ENCODE results near the gene DDR1. TPM values are rescaled to one million over a fixed set of nuclear protein-coding genes. Genes with fewer than 3 reads are reported as not detected.

The DDR1 gene
- total RNA-seq, 1 experiment from 2014 or later: 0.15 TPM

GRCh38 chr6:30888816-30889495 is 4.6 kb downstream of the DDR1 start:
- H3K4me1 ChIP-seq (ENCODE audit: low read length): peaks cover 11% of the 10 kb centered on the region
- no peaks in the 10 kb centered on the region for H4K20me1 ChIP-seq (ENCODE audit: insufficient read depth, low read depth, low read length)
- no peak overlapping the region for H3K27ac ChIP-seq (ENCODE audit: low read length)
- no peaks in the 10 kb centered on the region for H3K9me3 ChIP-seq (ENCODE audit: low read length)
- DNase-seq: no peak
- H3K79me2 ChIP-seq (ENCODE audit: low read length): no peaks in the 10 kb centered on the region
- H3K9me2 ChIP-seq (replicated peaks; ENCODE audit: insufficient read depth, low read length): no peaks in the 10 kb centered on the region
- H2AFZ ChIP-seq (ENCODE audit: low read length): no peak overlapping the region
- H3K4me2 ChIP-seq (ENCODE audit: low read depth, low read length, poor library complexity, severe bottlenecking): no peak overlapping the region
- H3K9ac ChIP-seq (ENCODE audit: low read length): no peak overlapping the region
- H3K36me3 ChIP-seq (ENCODE audit: insufficient read depth, low read length): no peaks in the 10 kb centered on the region
- no peaks in the 10 kb centered on the region for H3K27me3 ChIP-seq (ENCODE audit: low read length)
- no peak overlapping the region for H3K4me3 ChIP-seq (ENCODE audit: low read length)

GRCh38 chr6:30889496-30889885 is 5.2 kb downstream of the DDR1 start:
- no peaks in the 10 kb centered on the region for H4K20me1 ChIP-seq (ENCODE audit: insufficient read depth, low read depth, low read length)
- H3K9ac ChIP-seq (ENCODE audit: low read length): no peak overlapping the region
- H3K9me3 ChIP-seq (ENCODE audit: low read length): no peaks in the 10 kb centered on the region
- H2AFZ ChIP-seq (ENCODE audit: low read length): no peak overlapping the region
- no peak for DNase-seq
- H3K4me3 ChIP-seq (ENCODE audit: low read length): no peak overlapping the region
- no peaks in the 10 kb centered on the region for H3K79me2 ChIP-seq (ENCODE audit: low read length)
- H3K4me2 ChIP-seq (ENCODE audit: low read depth, low read length, poor library complexity, severe bottlenecking): no peak overlapping the region
- H3K27me3 ChIP-seq (ENCODE audit: low read length): no peaks in the 10 kb centered on the region
- no peaks in the 10 kb centered on the region for H3K36me3 ChIP-seq (ENCODE audit: insufficient read depth, low read length)
- no peaks in the 10 kb centered on the region for H3K9me2 ChIP-seq (replicated peaks; ENCODE audit: insufficient read depth, low read length)
- no peak overlapping the region for H3K27ac ChIP-seq (ENCODE audit: low read length)
- H3K4me1 ChIP-seq (ENCODE audit: low read length): peaks cover 7% of the 10 kb centered on the region

- no peak overlapping the region for H3K9ac ChIP-seq (ENCODE audit: low read length)
- H3K79me2 ChIP-seq (ENCODE audit: low read length): no peaks in the 10 kb centered on the region
- no peaks in the 10 kb centered on the region for H3K9me3 ChIP-seq (ENCODE audit: low read length)
- no peak overlapping the region for H3K4me3 ChIP-seq (ENCODE audit: low read length)
- no peaks in the 10 kb centered on the region for H3K36me3 ChIP-seq (ENCODE audit: insufficient read depth, low read length)
- no peak overlapping the region for H2AFZ ChIP-seq (ENCODE audit: low read length)
- H3K9me2 ChIP-seq (replicated peaks; ENCODE audit: insufficient read depth, low read length): no peaks in the 10 kb centered on the region
- H3K27ac ChIP-seq (ENCODE audit: low read length): no peak overlapping the region
- no peaks in the 10 kb centered on the region for H3K27me3 ChIP-seq (ENCODE audit: low read length)
- no peak overlapping the region for H3K4me2 ChIP-seq (ENCODE audit: low read depth, low read length, poor library complexity, severe bottlenecking)
- no peak for DNase-seq
- no peaks in the 10 kb centered on the region for H4K20me1 ChIP-seq (ENCODE audit: insufficient read depth, low read depth, low read length)
- peaks cover 1% of the 10 kb centered on the region for H3K4me1 ChIP-seq (ENCODE audit: low read length)
Measured at GRCh38 chr6:30889921-30890645, 5.8 kb downstream of the DDR1 start.

- Histone ChIP-seq H3K36me3 (ENCODE audit: insufficient read depth, low read length) (no peaks in the 10 kb centered on the region), H3K79me2 (ENCODE audit: low read length) (no peaks in the 10 kb centered on the region), H3K27me3 (ENCODE audit: low read length) (no peaks in the 10 kb centered on the region), H3K9me3 (ENCODE audit: low read length) (no peaks in the 10 kb centered on the region), H2AFZ (ENCODE audit: low read length) (no peak overlapping the region), H3K4me2 (ENCODE audit: low read depth, low read length, poor library complexity, severe bottlenecking) (no peak overlapping the region), H3K9ac (ENCODE audit: low read length) (no peak overlapping the region), H3K9me2 (replicated peaks; ENCODE audit: insufficient read depth, low read length) (no peaks in the 10 kb centered on the region), H4K20me1 (ENCODE audit: insufficient read depth, low read depth, low read length) (no peaks in the 10 kb centered on the region), H3K4me1 (ENCODE audit: low read length) (no peaks in the 10 kb centered on the region), H3K27ac (ENCODE audit: low read length) (no peak overlapping the region), H3K4me3 (ENCODE audit: low read length) (no peak overlapping the region)
- DNase-seq: no peak
Measured at GRCh38 chr6:30890646-30891449, 6.5 kb downstream of the DDR1 start.

DNA sequence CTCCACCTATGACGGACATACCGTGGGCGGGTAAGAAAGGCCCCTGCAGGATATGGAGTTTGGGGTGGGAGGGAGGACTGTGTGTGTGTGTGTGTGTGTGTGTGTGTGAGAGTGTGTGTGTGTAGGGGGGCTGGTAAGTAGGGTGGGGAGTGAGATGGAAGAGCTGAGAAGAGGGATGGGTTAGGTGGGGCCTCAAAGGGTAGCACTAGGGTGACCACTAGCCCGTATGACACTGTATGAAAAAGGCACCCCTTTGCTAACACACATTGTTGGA is 7.1 kb downstream of the DDR1 start:
- H3K79me2 ChIP-seq (ENCODE audit: low read length): no peaks in the 10 kb centered on the region
- no peaks in the 10 kb centered on the region for H3K27me3 ChIP-seq (ENCODE audit: low read length)
- H4K20me1 ChIP-seq (ENCODE audit: insufficient read depth, low read depth, low read length): no peaks in the 10 kb centered on the region
- no peaks in the 10 kb centered on the region for H3K9me3 ChIP-seq (ENCODE audit: low read length)
- H3K9ac ChIP-seq (ENCODE audit: low read length): no peak overlapping the region
- DNase-seq: no peak
- H3K9me2 ChIP-seq (replicated peaks; ENCODE audit: insufficient read depth, low read length): no peaks in the 10 kb centered on the region
- no peak overlapping the region for H3K27ac ChIP-seq (ENCODE audit: low read length)
- H2AFZ ChIP-seq (ENCODE audit: low read length): no peak overlapping the region
- no peaks in the 10 kb centered on the region for H3K4me1 ChIP-seq (ENCODE audit: low read length)
- no peak overlapping the region for H3K4me2 ChIP-seq (ENCODE audit: low read depth, low read length, poor library complexity, severe bottlenecking)
- no peak overlapping the region for H3K4me3 ChIP-seq (ENCODE audit: low read length)
- H3K36me3 ChIP-seq (ENCODE audit: insufficient read depth, low read length): no peaks in the 10 kb centered on the region

DNA sequence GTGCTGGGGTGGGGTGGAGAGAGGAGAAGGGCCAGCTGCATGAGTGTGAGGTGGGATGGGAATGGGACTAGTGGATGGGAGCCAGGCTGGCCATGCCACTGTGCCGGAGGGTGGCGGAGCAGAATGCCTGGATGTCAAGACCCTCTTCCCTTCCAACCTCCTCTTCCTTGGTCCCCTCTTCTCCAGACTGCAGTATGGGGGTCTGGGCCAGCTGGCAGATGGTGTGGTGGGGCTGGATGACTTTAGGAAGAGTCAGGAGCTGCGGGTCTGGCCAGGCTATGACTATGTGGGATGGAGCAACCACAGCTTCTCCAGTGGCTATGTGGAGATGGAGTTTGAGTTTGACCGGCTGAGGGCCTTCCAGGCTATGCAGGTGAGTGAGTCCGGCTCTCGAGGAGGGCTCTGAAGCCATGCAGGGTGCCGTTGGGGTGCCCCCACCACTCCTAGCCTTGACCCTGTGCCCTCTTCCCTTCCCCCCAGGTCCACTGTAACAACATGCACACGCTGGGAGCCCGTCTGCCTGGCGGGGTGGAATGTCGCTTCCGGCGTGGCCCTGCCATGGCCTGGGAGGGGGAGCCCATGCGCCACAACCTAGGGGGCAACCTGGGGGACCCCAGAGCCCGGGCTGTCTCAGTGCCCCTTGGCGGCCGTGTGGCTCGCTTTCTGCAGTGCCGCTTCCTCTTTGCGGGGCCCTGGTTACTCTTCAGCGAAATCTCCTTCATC is 7.7 kb downstream of the DDR1 start:
- H3K9me3 ChIP-seq (ENCODE audit: low read length): no peaks in the 10 kb centered on the region
- DNase-seq: no peak
- no peak overlapping the region for H2AFZ ChIP-seq (ENCODE audit: low read length)
- H4K20me1 ChIP-seq (ENCODE audit: insufficient read depth, low read depth, low read length): no peaks in the 10 kb centered on the region
- H3K27ac ChIP-seq (ENCODE audit: low read length): no peak overlapping the region
- no peaks in the 10 kb centered on the region for H3K4me1 ChIP-seq (ENCODE audit: low read length)
- no peak overlapping the region for H3K4me2 ChIP-seq (ENCODE audit: low read depth, low read length, poor library complexity, severe bottlenecking)
- H3K9me2 ChIP-seq (replicated peaks; ENCODE audit: insufficient read depth, low read length): no peaks in the 10 kb centered on the region
- H3K9ac ChIP-seq (ENCODE audit: low read length): no peak overlapping the region
- H3K79me2 ChIP-seq (ENCODE audit: low read length): no peaks in the 10 kb centered on the region
- H3K4me3 ChIP-seq (ENCODE audit: low read length): no peak overlapping the region
- H3K36me3 ChIP-seq (ENCODE audit: insufficient read depth, low read length): no peaks in the 10 kb centered on the region
- H3K27me3 ChIP-seq (ENCODE audit: low read length): no peaks in the 10 kb centered on the region

- Histone ChIP-seq H3K4me1 (ENCODE audit: low read length) (no peaks in the 10 kb centered on the region), H4K20me1 (ENCODE audit: insufficient read depth, low read depth, low read length) (no peaks in the 10 kb centered on the region), H3K4me3 (ENCODE audit: low read length) (no peak overlapping the region), H3K79me2 (ENCODE audit: low read length) (no peaks in the 10 kb centered on the region), H3K27ac (ENCODE audit: low read length) (no peak overlapping the region), H3K9me2 (replicated peaks; ENCODE audit: insufficient read depth, low read length) (no peaks in the 10 kb centered on the region), H3K4me2 (ENCODE audit: low read depth, low read length, poor library complexity, severe bottlenecking) (no peak overlapping the region), H3K36me3 (ENCODE audit: insufficient read depth, low read length) (no peaks in the 10 kb centered on the region), H3K9me3 (ENCODE audit: low read length) (no peaks in the 10 kb centered on the region), H3K27me3 (ENCODE audit: low read length) (no peaks in the 10 kb centered on the region), H2AFZ (ENCODE audit: low read length) (no peak overlapping the region), H3K9ac (ENCODE audit: low read length) (no peak overlapping the region)
- DNase-seq: no peak
Measured at GRCh38 chr6:30893001-30893591, 8.8 kb downstream of the DDR1 start.

DNA sequence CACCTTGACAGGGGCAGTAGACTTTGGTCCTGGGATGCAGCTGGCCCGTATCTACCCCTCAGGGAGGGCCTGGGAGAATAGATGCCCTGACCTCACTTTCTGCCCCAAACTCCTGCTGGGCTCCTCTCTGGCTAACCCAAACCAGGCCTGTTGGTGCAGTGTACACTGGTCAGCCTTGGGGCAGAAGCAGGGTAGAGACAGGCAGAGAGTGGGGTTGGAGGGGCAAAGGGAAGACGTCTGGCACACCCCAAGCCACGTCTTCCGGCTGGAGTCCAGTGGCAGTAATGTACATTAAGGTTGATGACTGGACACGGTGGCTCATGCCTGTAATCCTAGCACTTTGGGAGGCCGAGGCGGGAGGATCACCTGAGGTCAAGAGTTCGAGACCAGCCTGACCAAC is 9.3 kb downstream of the DDR1 start:
- H3K79me2 ChIP-seq (ENCODE audit: low read length): no peaks in the 10 kb centered on the region
- H4K20me1 ChIP-seq (ENCODE audit: insufficient read depth, low read depth, low read length): no peaks in the 10 kb centered on the region
- H3K9ac ChIP-seq (ENCODE audit: low read length): no peak overlapping the region
- no peaks in the 10 kb centered on the region for H3K27me3 ChIP-seq (ENCODE audit: low read length)
- no peak overlapping the region for H3K4me2 ChIP-seq (ENCODE audit: low read depth, low read length, poor library complexity, severe bottlenecking)
- no peak overlapping the region for H2AFZ ChIP-seq (ENCODE audit: low read length)
- no peaks in the 10 kb centered on the region for H3K9me3 ChIP-seq (ENCODE audit: low read length)
- H3K4me1 ChIP-seq (ENCODE audit: low read length): no peaks in the 10 kb centered on the region
- no peaks in the 10 kb centered on the region for H3K36me3 ChIP-seq (ENCODE audit: insufficient read depth, low read length)
- no peaks in the 10 kb centered on the region for H3K9me2 ChIP-seq (replicated peaks; ENCODE audit: insufficient read depth, low read length)
- no peak for DNase-seq
- H3K27ac ChIP-seq (ENCODE audit: low read length): no peak overlapping the region
- no peak overlapping the region for H3K4me3 ChIP-seq (ENCODE audit: low read length)
